GM06990 (cell line): ENCODE measurements around the gene MAEL.

Experiments used
- DNase-seq: peaks from one replicate; pipeline ENCODE4 v3.0.0-alpha.2; 2011; ENCODE audit not compliant: insufficient read length; ENCODE audit errors: extremely low read depth
- H3K27me3 ChIP-seq: replicated peaks from 2 replicates; pipeline ENCODE4 v1.6.0; 2011; ENCODE audit warnings: low read length; ENCODE audit not compliant: control insufficient read depth, insufficient read depth
- H3K36me3 ChIP-seq: 2 replicates; pipeline ENCODE4 v1.5.1; 2011; ENCODE audit warnings: low read length; ENCODE audit not compliant: control insufficient read depth, insufficient read depth
- H3K4me3 ChIP-seq: replicated peaks from 2 replicates; pipeline ENCODE4 v1.5.1; 2011; ENCODE audit warnings: low read depth, mild to moderate bottlenecking, control low read depth, low read length
- CTCF ChIP-seq: IDR thresholded peaks from 2 replicates; pipeline ENCODE4 v1.5.1; 2011; ENCODE audit warnings: low read length, control low read depth, mild to moderate bottlenecking, inconsistent platforms; ENCODE audit not compliant: insufficient read depth, poor library complexity, severe bottlenecking

MAEL gene

DNA sequence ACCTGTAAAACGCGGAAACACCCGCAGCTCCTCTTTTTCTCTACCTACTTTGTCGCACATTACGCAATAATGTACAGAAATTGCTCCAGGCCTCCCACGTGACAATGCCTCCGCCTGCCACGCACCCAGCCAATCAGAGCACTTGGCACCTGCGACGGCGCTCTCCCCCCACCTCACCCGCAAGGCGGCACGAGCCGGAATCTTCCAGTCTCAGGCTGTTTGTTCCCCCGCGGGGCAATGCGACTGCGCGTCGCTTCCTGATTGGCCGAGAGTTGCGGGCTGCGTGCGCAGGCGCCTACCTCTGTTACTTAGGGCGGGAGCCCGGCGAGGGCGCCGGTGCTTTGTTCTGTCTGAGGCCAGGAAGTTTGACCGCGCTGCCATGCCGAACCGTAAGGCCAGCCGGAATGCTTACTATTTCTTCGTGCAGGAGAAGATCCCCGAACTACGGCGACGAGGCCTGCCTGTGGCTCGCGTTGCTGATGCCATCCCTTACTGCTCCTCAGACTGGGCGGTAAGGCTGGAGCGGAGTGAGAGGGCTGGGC is at the start of gene MAEL:
Gene MAEL, plus strand, starts transcription at position 307 of the 542 bp plus-strand sequence. Its CDS starts 73 bp downstream, at position 380.
- Histone ChIP-seq H3K4me3 (no peak within 1 kb of the TSS), H3K36me3 (no peaks in the 10 kb centered on the region), H3K27me3 (no peaks in the 10 kb centered on the region)
- no peak for TF ChIP-seq CTCF
- no peak for DNase-seq

DNA sequence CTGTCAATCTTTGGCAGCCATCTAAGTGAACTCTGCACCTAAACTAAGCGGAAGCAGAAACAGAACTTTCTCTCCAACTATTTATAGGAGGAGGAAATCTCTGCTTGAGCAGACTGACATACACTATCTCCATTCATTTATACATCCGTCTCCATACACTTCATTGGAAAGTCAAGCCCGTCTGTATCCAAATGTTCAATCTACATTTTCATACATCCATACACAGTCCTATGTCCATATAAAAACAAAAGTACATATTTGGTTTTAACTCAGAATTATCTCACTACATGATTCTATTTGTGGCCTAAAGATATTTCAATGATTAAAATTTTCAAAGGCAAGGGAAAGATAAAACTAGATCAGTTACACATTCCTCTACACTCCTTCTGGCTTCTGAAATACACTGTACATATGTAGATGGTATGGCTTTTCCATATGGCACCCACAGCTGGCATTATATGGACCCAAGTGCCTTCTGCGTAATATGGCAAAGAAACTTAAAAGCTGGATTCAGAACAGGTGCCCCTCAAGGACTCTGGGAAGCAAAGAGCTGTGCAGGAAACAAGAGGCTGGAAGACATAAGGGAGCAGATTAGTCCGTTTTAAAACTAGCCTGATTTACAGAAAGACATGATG is 49.2 kb upstream of the MAEL start:
- no peak for TF ChIP-seq CTCF
- Histone ChIP-seq H3K36me3 (no peaks in the 10 kb centered on the region), H3K4me3 (no peak overlapping the region), H3K27me3 (no peaks in the 10 kb centered on the region; the same call in 1 of the 2 replicates)
- no peak for DNase-seq

DNA sequence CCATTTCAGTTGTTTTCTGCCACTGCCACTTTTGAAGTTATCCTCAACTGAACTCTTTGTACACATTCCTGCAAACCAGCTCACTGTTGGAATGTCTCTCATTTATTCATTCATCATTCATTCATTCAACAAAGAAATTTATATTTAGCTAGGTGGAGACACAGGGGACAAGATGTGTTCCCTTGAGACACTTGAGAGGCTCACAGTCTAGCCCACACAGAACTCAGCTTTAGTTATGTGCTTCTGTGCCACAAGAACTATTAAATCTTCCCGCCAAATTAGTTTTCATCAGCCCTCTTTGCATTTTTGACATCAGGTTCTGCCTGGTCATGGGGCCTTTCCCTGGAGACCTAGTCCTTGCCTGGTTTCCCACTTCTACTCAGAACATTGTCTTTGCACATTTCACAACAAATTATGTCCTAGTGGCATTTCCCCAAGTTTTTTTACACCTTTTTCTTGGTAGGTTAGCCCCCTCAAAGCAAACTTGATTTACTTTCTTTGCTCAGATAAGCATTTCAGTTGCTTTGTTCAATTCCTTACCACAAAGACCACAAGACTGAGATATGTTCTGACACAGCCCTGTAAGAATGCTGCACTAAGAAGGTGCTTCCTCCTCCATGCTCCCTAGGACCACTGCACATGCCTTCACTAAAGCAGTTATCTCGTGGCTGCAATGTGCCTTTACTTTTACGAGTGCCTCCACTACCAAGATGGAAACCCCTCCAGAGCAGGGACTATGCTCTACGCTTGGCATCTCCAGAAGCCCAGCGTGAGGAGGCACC is 44.7 kb upstream of the MAEL start:
- no peaks in the 10 kb centered on the region for H3K36me3 ChIP-seq
- TF ChIP-seq CTCF = no peak
- no peak for DNase-seq
- no peaks in the 10 kb centered on the region; the same call in none of the 2 replicates for H3K27me3 ChIP-seq
- H3K4me3 ChIP-seq = no peak overlapping the region

GRCh38 chr1:166947398-166948043 is 41.6 kb upstream of the MAEL start:
- TF ChIP-seq CTCF = no peak
- DNase-seq = peak; percentile 9
- Histone ChIP-seq H3K4me3 (no peak overlapping the region), H3K27me3 (no peaks in the 10 kb centered on the region; the same call in none of the 2 replicates), H3K36me3 (no peaks in the 10 kb centered on the region)

DNA sequence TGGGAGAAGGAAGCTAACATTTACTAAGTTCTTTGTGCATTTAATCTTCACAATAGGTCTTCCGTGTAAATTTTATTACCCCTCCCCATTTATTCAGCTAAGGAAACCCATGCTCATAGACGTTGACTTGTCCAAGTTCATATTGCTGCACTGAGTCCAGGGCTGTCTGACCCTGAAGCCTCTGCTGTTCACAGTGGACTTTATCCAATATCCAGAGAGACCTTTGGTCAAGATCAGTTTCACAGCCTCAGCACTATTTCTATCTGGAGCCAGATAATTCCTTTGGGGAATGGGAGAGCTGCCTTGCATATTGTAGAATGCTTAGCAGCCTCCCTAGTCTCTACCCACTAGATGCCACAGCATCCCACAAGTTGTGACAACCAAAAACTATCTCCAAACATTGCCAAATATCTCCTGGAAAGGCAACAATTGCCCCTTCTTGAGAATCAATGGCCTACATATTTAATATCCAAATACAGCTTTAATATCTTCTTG is 40.2 kb upstream of the MAEL start:
- no peak for TF ChIP-seq CTCF
- H3K4me3 ChIP-seq = no peak overlapping the region
- H3K36me3 ChIP-seq = no peaks in the 10 kb centered on the region
- no peaks in the 10 kb centered on the region; the same call in none of the 2 replicates for H3K27me3 ChIP-seq
- no peak for DNase-seq
